OCI-LY7 (cell line): Measurements from ENCODE around the gene IGF1R. TPM values are rescaled to one million over a fixed set of nuclear protein-coding genes. Genes with fewer than 3 reads are reported as not detected.

Experiments used
- BruUV-seq: library from RNA; stranded (reverse); fragments of 400-500 nt; replicated peaks from 2 replicates; lab custom pipeline; 2021; lab: Mats Ljungman, UMichigan
- CTCF ChIA-PET: fragments of 300-600 bp; sonication (Branson Sonifier 250); formaldehyde crosslinking; loops from one replicate; lab custom pipeline; 2022; ENCODE audit warnings: antibody characterized with exemption; ENCODE audit not compliant: unreplicated experiment; lab: Charles Lee
- POLR2A ChIA-PET: fragments of 300-600 bp; sonication (Branson Sonifier 250); formaldehyde crosslinking; loops from one replicate; lab custom pipeline; 2022; ENCODE audit warnings: antibody characterized with exemption; lab: Charles Lee
- DNase-seq: peaks from one replicate; pipeline ENCODE4 v3.0.0-alpha.2; 2015; ENCODE audit warnings: low spot score
- H2AFZ ChIP-seq: fragments of 200-600 bp; sonication (generic), shearing (Covaris generic); 2 replicates; pipeline ENCODE4 v1.6.1; 2014; ENCODE audit warnings: mild to moderate bottlenecking, antibody characterized with exemption, low read length, moderate library complexity
- H3K27ac ChIP-seq: fragments of 200-600 bp; sonication (generic); 2 replicates; pipeline ENCODE4 v1.5.1; 2014; ENCODE audit warnings: mixed run types, low read depth, mild to moderate bottlenecking, moderate library complexity, low read length, inconsistent platforms; ENCODE audit not compliant: poor library complexity, severe bottlenecking
- H3K36me3 ChIP-seq: fragments of 200-600 bp; sonication (generic); 2 replicates; pipeline ENCODE4 v1.6.1; 2014; ENCODE audit warnings: mild to moderate bottlenecking, antibody characterized with exemption, low read length, moderate library complexity, mixed read lengths; ENCODE audit not compliant: insufficient read depth
- H3K4me1 ChIP-seq: fragments of 200-600 bp; sonication (generic); 2 replicates; pipeline ENCODE4 v1.5.1; 2014; ENCODE audit warnings: mild to moderate bottlenecking, low read length; ENCODE audit not compliant: insufficient read depth, poor library complexity, severe bottlenecking
- H3K4me2 ChIP-seq: fragments of 200-600 bp; sonication (generic); 2 replicates; pipeline ENCODE4 v1.6.1; 2014; ENCODE audit warnings: mild to moderate bottlenecking, low read length
- H3K4me3 ChIP-seq: fragments of 200-600 bp; sonication (generic); 2 replicates; pipeline ENCODE4 v1.5.1; 2014; ENCODE audit warnings: mild to moderate bottlenecking, low read depth, low read length; ENCODE audit not compliant: poor library complexity, severe bottlenecking
- H3K79me2 ChIP-seq: fragments of 200-600 bp; sonication (generic); 2 replicates; pipeline ENCODE4 v1.6.1; 2016; ENCODE audit warnings: low read depth, mild to moderate bottlenecking, low read length, moderate library complexity, mixed read lengths; ENCODE audit not compliant: insufficient read depth
- H3K9me2 ChIP-seq: fragments of 200-600 bp; sonication (generic); 2 replicates; pipeline ENCODE4 v1.6.1; 2016; ENCODE audit warnings: mild to moderate bottlenecking, low read length, mixed read lengths; ENCODE audit not compliant: insufficient read depth
- H3K9me3 ChIP-seq: fragments of 200-600 bp; sonication (generic); 2 replicates; pipeline ENCODE4 v1.6.1; 2014; ENCODE audit warnings: mild to moderate bottlenecking, mixed run types, low read length, mixed read lengths
- H4K20me1 ChIP-seq: fragments of 200-600 bp; sonication (generic); 2 replicates; pipeline ENCODE4 v1.6.1; 2014; ENCODE audit warnings: mild to moderate bottlenecking, antibody characterized with exemption, low read length, moderate library complexity, mixed read lengths; ENCODE audit not compliant: insufficient read depth
- CTCF ChIP-seq: fragments of 200-600 bp; sonication (generic); conservative IDR thresholded peaks from 2 replicates; pipeline ENCODE4 v1.5.1; 2014; ENCODE audit warnings: mild to moderate bottlenecking, antibody characterized with exemption, low read length, moderate library complexity, mixed read lengths
- EZH2phosphoT487 ChIP-seq: fragments of 200-600 bp; sonication (generic); IDR thresholded peaks from 2 replicates; pipeline ENCODE4 v1.6.1; 2018; ENCODE audit warnings: low read depth, borderline replicate concordance, mild to moderate bottlenecking, mixed run types, antibody characterized with exemption, low read length, moderate library complexity, mixed read lengths
- intact Hi-C: fragments of 100-400 bp; cut with micrococcal nuclease; formaldehyde crosslinking; loops from one replicate; pipeline ENCODE4 v1.10.0; 2022; ENCODE audit not compliant: unreplicated experiment
- total RNA-seq, 2 experiments: library from RNA; depleted of rRNA in 1 of 2; stranded (reverse); fragments of >200 nt in 1 of 2; shearing (Covaris generic) in 1 of 2; gene quantifications; 2 replicates each; pipeline ENCODE4 v1.2.3, GENCODE V29; 2014 to 2022

IGF1R gene
- total RNA-seq, 2 experiments from 2014 or later, result 26.5 to 29.1 TPM

- Histone ChIP-seq H4K20me1 (no peaks in the 10 kb centered on the region), H3K4me2 (no peak overlapping the region), H3K27ac (no peak overlapping the region), H3K4me3 (no peak overlapping the region), H3K4me1 (no peaks in the 10 kb centered on the region), H3K36me3 (no peaks in the 10 kb centered on the region; the same call in 1 of the 2 replicates), H3K9me3 (no peaks in the 10 kb centered on the region), H2AFZ (no peak overlapping the region), H3K79me2 (no peaks in the 10 kb centered on the region), H3K9me2 (no peaks in the 10 kb centered on the region)
- intact Hi-C loops, result no loop called here
- CTCF ChIA-PET, result no interaction called here
- POLR2A ChIA-PET, result no interaction called here
- BruUV-seq, result no TSS peak
- no peak for TF ChIP-seq CTCF
- TF ChIP-seq EZH2phosphoT487, result no peak
- DNase-seq, result no peak
Measured at GRCh38 chr15:98896802-98897732, 248.7 kb downstream of the IGF1R start.

- no peaks in the 10 kb centered on the region for H3K79me2 ChIP-seq
- intact Hi-C loops, result no loop called here
- no peaks in the 10 kb centered on the region for H3K9me3 ChIP-seq
- no peak overlapping the region for H3K4me3 ChIP-seq
- POLR2A ChIA-PET, result no interaction called here
- no peaks in the 10 kb centered on the region; the same call in 1 of the 2 replicates for H3K36me3 ChIP-seq
- no peaks in the 10 kb centered on the region for H3K4me1 ChIP-seq
- H4K20me1 ChIP-seq, result no peaks in the 10 kb centered on the region
- no TSS peak for BruUV-seq
- CTCF ChIA-PET, result no interaction called here
- no peak overlapping the region for H3K4me2 ChIP-seq
- H3K27ac ChIP-seq, result no peak overlapping the region
- no peaks in the 10 kb centered on the region for H3K9me2 ChIP-seq
- no peak overlapping the region for H2AFZ ChIP-seq
- DNase-seq, result no peak
- no peak for TF ChIP-seq EZH2phosphoT487
- no peak for TF ChIP-seq CTCF
Measured at GRCh38 chr15:98898122-98898521, 249.8 kb downstream of the IGF1R start.
